ENCODE measurements around the gene MPZL2.

DNA sequence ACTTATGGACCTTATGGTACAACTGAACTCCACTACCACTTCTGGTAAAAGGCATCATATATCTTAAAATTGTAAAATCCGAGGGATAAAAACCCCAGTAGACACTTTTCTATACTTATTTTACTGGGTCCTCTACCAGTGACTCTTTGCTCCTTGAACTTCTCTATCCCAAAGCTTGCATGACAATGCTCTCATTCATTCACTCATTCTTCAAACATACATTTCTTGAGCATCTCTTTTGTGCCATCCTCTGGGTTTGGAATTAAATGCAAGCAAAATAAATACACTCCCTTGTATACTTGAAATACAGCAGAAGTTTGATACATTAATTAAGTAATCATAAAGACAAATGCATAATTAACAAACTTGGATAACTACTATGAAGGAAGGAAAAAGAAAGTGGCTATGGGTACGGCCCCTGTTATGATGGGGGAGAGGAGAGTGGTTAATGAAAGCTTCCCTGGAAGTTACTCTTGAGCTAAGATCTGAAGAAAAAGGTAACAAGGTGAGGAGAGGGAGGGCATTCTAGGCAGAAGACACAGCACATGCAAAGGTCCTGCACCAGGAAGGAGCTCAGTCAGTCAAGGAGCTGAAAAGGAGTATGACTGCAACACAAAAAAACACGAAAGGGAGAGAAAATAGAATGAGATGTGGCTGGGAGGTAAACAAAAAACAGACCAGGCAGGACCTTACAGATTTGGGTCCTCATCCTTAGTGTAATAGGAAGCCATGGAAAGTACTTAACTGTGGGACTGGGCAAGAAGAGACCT is 19.9 kb downstream of the MPZL2 start:
- no peak for TF ChIP-seq POLR2A (IDR thresholded peaks at IDR 0.05)
- TF ChIP-seq, protein P1, sequence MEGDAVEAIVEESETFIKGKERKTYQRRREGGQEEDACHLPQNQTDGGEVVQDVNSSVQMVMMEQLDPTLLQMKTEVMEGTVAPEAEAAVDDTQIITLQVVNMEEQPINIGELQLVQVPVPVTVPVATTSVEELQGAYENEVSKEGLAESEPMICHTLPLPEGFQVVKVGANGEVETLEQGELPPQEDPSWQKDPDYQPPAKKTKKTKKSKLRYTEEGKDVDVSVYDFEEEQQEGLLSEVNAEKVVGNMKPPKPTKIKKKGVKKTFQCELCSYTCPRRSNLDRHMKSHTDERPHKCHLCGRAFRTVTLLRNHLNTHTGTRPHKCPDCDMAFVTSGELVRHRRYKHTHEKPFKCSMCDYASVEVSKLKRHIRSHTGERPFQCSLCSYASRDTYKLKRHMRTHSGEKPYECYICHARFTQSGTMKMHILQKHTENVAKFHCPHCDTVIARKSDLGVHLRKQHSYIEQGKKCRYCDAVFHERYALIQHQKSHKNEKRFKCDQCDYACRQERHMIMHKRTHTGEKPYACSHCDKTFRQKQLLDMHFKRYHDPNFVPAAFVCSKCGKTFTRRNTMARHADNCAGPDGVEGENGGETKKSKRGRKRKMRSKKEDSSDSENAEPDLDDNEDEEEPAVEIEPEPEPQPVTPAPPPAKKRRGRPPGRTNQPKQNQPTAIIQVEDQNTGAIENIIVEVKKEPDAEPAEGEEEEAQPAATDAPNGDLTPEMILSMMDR (IDR thresholded peaks at IDR 0.05 in 4 of 5, conservative IDR thresholded peaks at IDR 0.05 in 1 of 5), result no peak

All from gastrocnemius medialis (tissue), 4 donors.